Stimulated activated CD8-positive, alpha-beta memory T cell treated with anti-CD3 and anti-CD28 coated beads, Interleukin-12 subunit alpha, Interleukin-12 subunit beta, amount 100 ng/mL, for 1 hour (primary cell): Measurements from ENCODE around the gene FAM117B.
"Not testable (repeated sequence)": the region's sequence is repeated elsewhere in the genome, so short reads cannot be mapped to it uniquely, and the experiment has no call there.

Experiments used
- DNase-seq: peaks from one replicate; pipeline ENCODE4 v3.0.0-alpha.2; 2020; ENCODE audit warnings: low read depth

FAM117B gene

GRCh38 chr2:202638721-202639120, 4.0 kb downstream of the FAM117B start:
- no peak for DNase-seq

GRCh38 chr2:202639231-202639630, 4.5 kb downstream of the FAM117B start:
- no peak for DNase-seq

- no peak for DNase-seq
Measured at GRCh38 chr2:202642567-202642966, 7.8 kb downstream of the FAM117B start.

- DNase-seq: no peak
Measured at GRCh38 chr2:202643012-202643858, 8.5 kb downstream of the FAM117B start.

- no peak for DNase-seq
Measured at GRCh38 chr2:202652119-202652518, 17.4 kb downstream of the FAM117B start.

- no peak for DNase-seq
Measured at GRCh38 chr2:202653890-202654289, 19.1 kb downstream of the FAM117B start.

- no peak for DNase-seq
Measured at GRCh38 chr2:202657876-202658275, 23.1 kb downstream of the FAM117B start.

GRCh38 chr2:202660796-202661195, 26.0 kb downstream of the FAM117B start:
- no peak for DNase-seq

- DNase-seq: no peak
Measured at GRCh38 chr2:202669841-202670240, 35.1 kb downstream of the FAM117B start.

GRCh38 chr2:202671317-202672035, 36.7 kb downstream of the FAM117B start:
- no peak for DNase-seq

GRCh38 chr2:202675097-202675496, 40.3 kb downstream of the FAM117B start:
- DNase-seq: not testable (repeated sequence)

- DNase-seq: no peak
Measured at GRCh38 chr2:202679980-202680379, 45.2 kb downstream of the FAM117B start.

- no peak for DNase-seq
Measured at GRCh38 chr2:202680512-202680911, 45.7 kb downstream of the FAM117B start.

GRCh38 chr2:202681688-202682205, 47.0 kb downstream of the FAM117B start:
- DNase-seq: no peak

GRCh38 chr2:202682274-202682673, 47.5 kb downstream of the FAM117B start:
- no peak for DNase-seq

- no peak for DNase-seq
Measured at GRCh38 chr2:202687276-202687675, 52.5 kb downstream of the FAM117B start.

- no peak for DNase-seq
Measured at GRCh38 chr2:202689459-202689858, 54.7 kb downstream of the FAM117B start.

- no peak for DNase-seq
Measured at GRCh38 chr2:202689898-202690297, 55.1 kb downstream of the FAM117B start.

- no peak for DNase-seq
Measured at GRCh38 chr2:202690321-202690900, 55.6 kb downstream of the FAM117B start.

GRCh38 chr2:202693503-202693902, 58.7 kb downstream of the FAM117B start:
- no peak for DNase-seq

GRCh38 chr2:202695166-202695565, 60.4 kb downstream of the FAM117B start:
- DNase-seq: no peak

- no peak for DNase-seq
Measured at GRCh38 chr2:202700075-202700901, 65.5 kb downstream of the FAM117B start.
